HepG2 (cell line): ENCODE data around the gene TCN2. TPM values are rescaled to one million over a fixed set of nuclear protein-coding genes. Genes with fewer than 3 reads are reported as not detected.

ENCODE experiments used
- ATAC-seq: fragments of 200-7000 bp; cut with Tn5 transposase; 3 replicates; pipeline ENCODE4 v1.9.1; 2020; ENCODE audit warnings: mild to moderate bottlenecking, moderate library complexity
- BruUV-seq: library from RNA; stranded (reverse); fragments of 400-500 nt; replicated peaks from 2 replicates; lab custom pipeline; 2021; lab: Mats Ljungman, UMichigan
- CTCF ChIA-PET: fragments of 300-600 bp; formaldehyde crosslinking; extraction: SDS; loops from one replicate; lab custom pipeline; 2021; ENCODE audit warnings: low total read pairs, inconsistent platforms, low intra/inter-chr PET ratio; lab: Yijun Ruan, JAX
- POLR2A ChIA-PET: fragments of 350-600 bp; sonication (Branson Sonifier 250); formaldehyde crosslinking; loops from one replicate; lab custom pipeline; 2020; ENCODE audit warnings: antibody characterized with exemption, inconsistent platforms; lab: Yijun Ruan, JAX
- DNase-seq: peaks from one replicate; pipeline ENCODE4 v3.0.0-alpha.2; 2015; ENCODE audit warnings: low spot score
- FAIRE-seq: peaks from 3 replicates; lab custom pipeline; 2011; peaks lifted over from hg19 to GRCh38; lab: Jason Lieb, UNC
- H2AFZ ChIP-seq: one replicate; pipeline ENCODE4 v1.6.1; 2011; ENCODE audit warnings: low read length, inconsistent platforms
- H3K27ac ChIP-seq: fragments of 300-600 bp; 3 replicates; pipeline ENCODE4 v1.8.0; 2011; ENCODE audit warnings: mixed run types, mild to moderate bottlenecking, mixed read lengths, low read length, inconsistent platforms; ENCODE audit not compliant: insufficient read depth; ENCODE audit errors: extremely low read length
- H3K27me3 ChIP-seq, 2 experiments: fragments of 200-600 bp in 1 of 2; 2 replicates in 1 of 2; 3 replicates in 1 of 2; pipeline versions ENCODE4 v1.6.0 to v1.8.0; 2011; ENCODE audit warnings: low read length in 2 of 2, mild to moderate bottlenecking in 2 of 2, moderate library complexity in 2 of 2, inconsistent platforms in 1 of 2; ENCODE audit not compliant: insufficient read depth in 2 of 2, control insufficient read depth in 1 of 2
- H3K36me3 ChIP-seq, 2 experiments: fragments of 200-600 bp in 1 of 2; replicated peaks in 1 of 2; 2 replicates in 1 of 2; 3 replicates in 1 of 2; pipeline versions ENCODE4 v1.5.1 to v1.8.0; 2011; ENCODE audit warnings: low read length in 2 of 2, inconsistent platforms in 1 of 2; ENCODE audit not compliant: insufficient read depth in 2 of 2, control insufficient read depth in 1 of 2
- H3K4me1 ChIP-seq: 2 replicates; pipeline ENCODE4 v1.5.1; 2012; ENCODE audit warnings: low read length, inconsistent platforms; ENCODE audit not compliant: insufficient read depth
- H3K4me2 ChIP-seq: 2 replicates; pipeline ENCODE4 v1.6.0; 2011; ENCODE audit warnings: low read depth, low read length, inconsistent platforms
- H3K4me3 ChIP-seq, 3 experiments: fragments of 200-600 bp in 1 of 3; sonication (generic), shearing (Covaris generic) in 1 of 3; replicated peaks in 1 of 3; 2 replicates each; pipeline ENCODE4 v1.5.1; 2011 to 2016; ENCODE audit warnings: low read length in 3 of 3, inconsistent platforms in 2 of 3, low read depth in 2 of 3, mild to moderate bottlenecking in 2 of 3, control low read depth in 1 of 3, mixed read lengths in 1 of 3; ENCODE audit not compliant: insufficient read depth in 1 of 3
- H3K79me2 ChIP-seq: one replicate; pipeline ENCODE4 v1.6.1; 2011; ENCODE audit warnings: low read length, inconsistent platforms; ENCODE audit not compliant: insufficient read depth
- H3K9ac ChIP-seq: 2 replicates; pipeline ENCODE4 v1.6.0; 2011; ENCODE audit warnings: mild to moderate bottlenecking, low read depth, low read length, inconsistent platforms; ENCODE audit not compliant: insufficient read depth
- H3K9me3 ChIP-seq: 2 replicates; pipeline ENCODE4 v1.5.1; 2012; ENCODE audit warnings: mild to moderate bottlenecking, low read length
- H4K20me1 ChIP-seq: 2 replicates; pipeline ENCODE4 v1.6.0; 2011; ENCODE audit warnings: inconsistent platforms, mild to moderate bottlenecking, low read length, moderate library complexity; ENCODE audit not compliant: insufficient read depth
- IRF2 ChIP-seq: IDR thresholded peaks from 2 replicates; pipeline ENCODE4 v1.6.1; 2018; ENCODE audit warnings: missing genetic modification reagents, missing compliant biosample characterization
- MAFK ChIP-seq, 2 experiments: IDR thresholded peaks in 1 of 2; conservative IDR thresholded peaks in 1 of 2; 2 replicates each; pipeline ENCODE4 v1.6.1; 2011; ENCODE audit warnings: improper control_type of control experiment in 2 of 2, low read length in 2 of 2
- ZNF572 ChIP-seq: sonication (generic); formaldehyde crosslinking; IDR thresholded peaks from 2 replicates; pipeline ENCODE4 v1.5.1; 2020; ENCODE audit warnings: mild to moderate bottlenecking, missing genetic modification reagents
- ZNF674 ChIP-seq: sonication (generic); formaldehyde crosslinking; IDR thresholded peaks from 2 replicates; pipeline ENCODE4 v1.5.0; 2020; ENCODE audit warnings: low read depth, mild to moderate bottlenecking, missing genetic modification reagents
- WGBS: methylation state at CpG from one replicate; pipeline ENCODE4 v1.1.6; 2017; ENCODE audit warnings: low lambda C conversion rate; 5-methylcytosine and 5-hydroxymethylcytosine counted together
- in situ Hi-C: cut with HindIII; loops from 2 replicates; pipeline ENCODE4 v1.10.0; 2017; ENCODE audit warnings: low pct_unique_long_range_greater_than_20kb; ENCODE audit not compliant: extremely low pct_ligation_motif_present
- intact Hi-C: fragments of 100-400 bp; cut with micrococcal nuclease; formaldehyde crosslinking; loops from one replicate; pipeline ENCODE4 v1.10.0; 2022; ENCODE audit not compliant: unreplicated experiment
- polyA plus RNA-seq, 8 experiments: library from polyadenylated mRNA; depleted of rRNA in 3 of 8; stranded (reverse) in 7 of 8; unstranded in 1 of 8; fragments of >200 nt; fragmentation: Illumina TruSeq in 4 of 8; extraction: Trizol in 4 of 8; gene quantifications; 2 replicates each; pipeline versions ENCODE4 v1.2.1 to v1.2.3, GENCODE V29; 2011 to 2016; ENCODE audit warnings: low read depth in 4 of 8, missing spikeins in 1 of 8, mixed read lengths in 1 of 8; ENCODE audit not compliant: insufficient read depth in 1 of 8
- total RNA-seq, 5 experiments: library from RNA; depleted of rRNA; stranded (reverse); fragments of >200 nt; fragmentation: Illumina TruSeq; extraction: Trizol; gene quantifications; 2 replicates each; pipeline ENCODE4 v1.2.3, GENCODE V29; 2016; ENCODE audit warnings: low read depth in 1 of 5
- TF ChIP-seq, protein P1 (sequence below): sonication (generic); formaldehyde crosslinking; IDR thresholded peaks from 2 replicates; pipeline ENCODE4 v1.4.0; 2020; ENCODE audit warnings: missing genetic modification reagents
- TF ChIP-seq, protein P2 (sequence below): sonication (generic); formaldehyde crosslinking; conservative IDR thresholded peaks from 2 replicates; pipeline ENCODE4 v1.4.0; 2020; ENCODE audit warnings: missing genetic modification reagents
- TF ChIP-seq, protein P3 (sequence below): sonication (generic); formaldehyde crosslinking; conservative IDR thresholded peaks from 2 replicates; pipeline ENCODE4 v1.4.0; 2020; ENCODE audit warnings: missing genetic modification reagents

Gene TCN2
- total and polyA plus RNA-seq, 2 of the 13 experiments (the other 11 are each of a cell fraction or from before 2014, with no cell fraction given), result 0.29 to 0.31 TPM

DNA sequence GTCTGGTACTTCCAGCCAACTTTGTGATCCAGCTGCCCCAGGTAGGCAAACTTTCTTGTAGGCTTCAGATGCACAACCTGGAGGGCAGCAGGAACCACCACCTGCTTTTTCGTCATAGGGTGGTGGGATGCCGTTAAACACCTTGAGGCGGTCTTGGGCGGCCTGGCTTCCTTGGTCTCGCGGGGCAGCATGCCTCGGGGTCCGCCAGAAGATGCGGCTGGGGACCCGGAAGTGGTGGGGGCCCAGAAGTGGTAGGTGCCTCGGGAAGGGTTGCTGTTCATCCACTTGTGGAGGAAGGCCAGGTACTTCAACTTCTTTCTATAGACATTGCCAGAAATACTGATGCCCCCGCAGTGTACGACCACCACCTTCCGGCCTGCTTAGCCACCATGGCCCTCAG lies 47.4 kb downstream of the TCN2 start:
- no peak overlapping the region for H3K4me3 ChIP-seq
- H4K20me1 ChIP-seq, result no peaks in the 10 kb centered on the region
- no peak overlapping the region for H3K27ac ChIP-seq
- 40% methylated on average over 2 of the region's 14 CpGs for WGBS
- TF ChIP-seq IRF2 (CRISPR knock-in tag) (no peak), ZNF572 (CRISPR knock-in tag) (no peak)
- H3K9ac ChIP-seq, result no peak overlapping the region
- no peak overlapping the region for H3K4me2 ChIP-seq
- no peak overlapping the region for H2AFZ ChIP-seq
- POLR2A ChIA-PET, result no interaction called here
- no peaks in the 10 kb centered on the region for H3K79me2 ChIP-seq
- no peak for DNase-seq
- intact Hi-C loops, result no loop called here
- CTCF ChIA-PET, result no interaction called here
- no peak for ATAC-seq
- H3K36me3 ChIP-seq, result no peaks in the 10 kb centered on the region
- in situ Hi-C loops, result no loop called here
- no TSS peak for BruUV-seq
- FAIRE-seq, result no peak
- H3K27me3 ChIP-seq, result no peaks in the 10 kb centered on the region
- no peaks in the 10 kb centered on the region for H3K9me3 ChIP-seq
- no peaks in the 10 kb centered on the region for H3K4me1 ChIP-seq

DNA sequence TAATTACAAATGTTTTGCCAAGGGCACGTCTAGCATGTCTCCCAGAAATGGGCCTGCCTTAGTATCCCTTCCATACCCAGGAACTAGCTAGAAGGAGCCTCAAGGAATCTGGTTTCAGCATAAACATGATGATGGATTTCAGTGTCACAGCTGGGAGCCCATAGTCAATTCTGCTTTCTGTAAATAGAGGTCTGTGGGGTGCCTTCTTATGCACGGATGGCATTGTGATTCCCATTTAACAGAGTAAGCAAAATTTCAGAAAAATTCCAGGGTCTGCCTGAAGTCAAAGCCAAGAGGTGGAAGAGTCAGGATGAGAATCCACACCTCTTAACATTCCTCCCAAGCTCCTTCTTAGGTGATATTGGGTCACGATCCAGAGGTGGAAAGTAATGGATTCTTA lies 48.6 kb downstream of the TCN2 start:
- Histone ChIP-seq H3K79me2 (no peaks in the 10 kb centered on the region), H3K27me3 (no peaks in the 10 kb centered on the region), H3K27ac (no peak overlapping the region), H3K9ac (no peak overlapping the region)
- no peak for ATAC-seq
- CTCF ChIA-PET, result no interaction called here
- intact Hi-C loops (no loop called here), in situ Hi-C loops (no loop called here)
- WGBS, result 8% methylated on average over 3 of the region's 3 CpGs
- TF ChIP-seq, protein P1, sequence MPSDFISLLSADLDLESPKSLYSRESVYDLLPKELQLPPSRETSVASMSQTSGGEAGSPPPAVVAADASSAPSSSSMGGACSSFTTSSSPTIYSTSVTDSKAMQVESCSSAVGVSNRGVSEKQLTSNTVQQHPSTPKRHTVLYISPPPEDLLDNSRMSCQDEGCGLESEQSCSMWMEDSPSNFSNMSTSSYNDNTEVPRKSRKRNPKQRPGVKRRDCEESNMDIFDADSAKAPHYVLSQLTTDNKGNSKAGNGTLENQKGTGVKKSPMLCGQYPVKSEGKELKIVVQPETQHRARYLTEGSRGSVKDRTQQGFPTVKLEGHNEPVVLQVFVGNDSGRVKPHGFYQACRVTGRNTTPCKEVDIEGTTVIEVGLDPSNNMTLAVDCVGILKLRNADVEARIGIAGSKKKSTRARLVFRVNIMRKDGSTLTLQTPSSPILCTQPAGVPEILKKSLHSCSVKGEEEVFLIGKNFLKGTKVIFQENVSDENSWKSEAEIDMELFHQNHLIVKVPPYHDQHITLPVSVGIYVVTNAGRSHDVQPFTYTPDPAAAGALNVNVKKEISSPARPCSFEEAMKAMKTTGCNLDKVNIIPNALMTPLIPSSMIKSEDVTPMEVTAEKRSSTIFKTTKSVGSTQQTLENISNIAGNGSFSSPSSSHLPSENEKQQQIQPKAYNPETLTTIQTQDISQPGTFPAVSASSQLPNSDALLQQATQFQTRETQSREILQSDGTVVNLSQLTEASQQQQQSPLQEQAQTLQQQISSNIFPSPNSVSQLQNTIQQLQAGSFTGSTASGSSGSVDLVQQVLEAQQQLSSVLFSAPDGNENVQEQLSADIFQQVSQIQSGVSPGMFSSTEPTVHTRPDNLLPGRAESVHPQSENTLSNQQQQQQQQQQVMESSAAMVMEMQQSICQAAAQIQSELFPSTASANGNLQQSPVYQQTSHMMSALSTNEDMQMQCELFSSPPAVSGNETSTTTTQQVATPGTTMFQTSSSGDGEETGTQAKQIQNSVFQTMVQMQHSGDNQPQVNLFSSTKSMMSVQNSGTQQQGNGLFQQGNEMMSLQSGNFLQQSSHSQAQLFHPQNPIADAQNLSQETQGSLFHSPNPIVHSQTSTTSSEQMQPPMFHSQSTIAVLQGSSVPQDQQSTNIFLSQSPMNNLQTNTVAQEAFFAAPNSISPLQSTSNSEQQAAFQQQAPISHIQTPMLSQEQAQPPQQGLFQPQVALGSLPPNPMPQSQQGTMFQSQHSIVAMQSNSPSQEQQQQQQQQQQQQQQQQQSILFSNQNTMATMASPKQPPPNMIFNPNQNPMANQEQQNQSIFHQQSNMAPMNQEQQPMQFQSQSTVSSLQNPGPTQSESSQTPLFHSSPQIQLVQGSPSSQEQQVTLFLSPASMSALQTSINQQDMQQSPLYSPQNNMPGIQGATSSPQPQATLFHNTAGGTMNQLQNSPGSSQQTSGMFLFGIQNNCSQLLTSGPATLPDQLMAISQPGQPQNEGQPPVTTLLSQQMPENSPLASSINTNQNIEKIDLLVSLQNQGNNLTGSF (CRISPR knock-in tag), result no peak
- TF ChIP-seq ZNF674 (CRISPR knock-in tag) (no peak), MAFK (conservative IDR thresholded peaks at IDR 0.05 in 1 of 2, IDR thresholded peaks at IDR 0.05 in 1 of 2; ENCODE audit: low read length in 2 of 2) (peak in 1 of 2 experiments; percentile 5; a peak in 1 of 4 replicates)
- TF ChIP-seq, protein P2, sequence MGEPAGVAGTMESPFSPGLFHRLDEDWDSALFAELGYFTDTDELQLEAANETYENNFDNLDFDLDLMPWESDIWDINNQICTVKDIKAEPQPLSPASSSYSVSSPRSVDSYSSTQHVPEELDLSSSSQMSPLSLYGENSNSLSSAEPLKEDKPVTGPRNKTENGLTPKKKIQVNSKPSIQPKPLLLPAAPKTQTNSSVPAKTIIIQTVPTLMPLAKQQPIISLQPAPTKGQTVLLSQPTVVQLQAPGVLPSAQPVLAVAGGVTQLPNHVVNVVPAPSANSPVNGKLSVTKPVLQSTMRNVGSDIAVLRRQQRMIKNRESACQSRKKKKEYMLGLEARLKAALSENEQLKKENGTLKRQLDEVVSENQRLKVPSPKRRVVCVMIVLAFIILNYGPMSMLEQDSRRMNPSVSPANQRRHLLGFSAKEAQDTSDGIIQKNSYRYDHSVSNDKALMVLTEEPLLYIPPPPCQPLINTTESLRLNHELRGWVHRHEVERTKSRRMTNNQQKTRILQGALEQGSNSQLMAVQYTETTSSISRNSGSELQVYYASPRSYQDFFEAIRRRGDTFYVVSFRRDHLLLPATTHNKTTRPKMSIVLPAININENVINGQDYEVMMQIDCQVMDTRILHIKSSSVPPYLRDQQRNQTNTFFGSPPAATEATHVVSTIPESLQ (CRISPR knock-in tag), result no peak
- TF ChIP-seq, protein P3, sequence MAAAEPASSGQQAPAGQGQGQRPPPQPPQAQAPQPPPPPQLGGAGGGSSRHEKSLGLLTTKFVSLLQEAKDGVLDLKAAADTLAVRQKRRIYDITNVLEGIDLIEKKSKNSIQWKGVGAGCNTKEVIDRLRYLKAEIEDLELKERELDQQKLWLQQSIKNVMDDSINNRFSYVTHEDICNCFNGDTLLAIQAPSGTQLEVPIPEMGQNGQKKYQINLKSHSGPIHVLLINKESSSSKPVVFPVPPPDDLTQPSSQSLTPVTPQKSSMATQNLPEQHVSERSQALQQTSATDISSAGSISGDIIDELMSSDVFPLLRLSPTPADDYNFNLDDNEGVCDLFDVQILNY (CRISPR knock-in tag), result no peak
- TF ChIP-seq, all 625 proteins: peak for 1
- Histone ChIP-seq H4K20me1 (no peaks in the 10 kb centered on the region), H3K4me3 (no peak overlapping the region), H3K9me3 (no peaks in the 10 kb centered on the region), H3K4me1 (no peaks in the 10 kb centered on the region), H3K4me2 (no peak overlapping the region), H3K36me3 (no peaks in the 10 kb centered on the region), H2AFZ (no peak overlapping the region)
- FAIRE-seq (no peak), DNase-seq (no peak)
- BruUV-seq, result no TSS peak
- POLR2A ChIA-PET, result no interaction called here
